MM.1S (cell line): Measurements from ENCODE around the gene IQSEC1.

ENCODE experiments used
- DNase-seq: peaks from one replicate; pipeline ENCODE4 v3.0.0-alpha.2; 2015
- H2AFZ ChIP-seq: fragments of 300-600 bp; sonication (generic); 2 replicates; pipeline ENCODE4 v1.6.0; 2016; ENCODE audit warnings: antibody characterized with exemption, low read length
- H3F3A ChIP-seq: fragments of 300-600 bp; sonication (generic); 2 replicates; pipeline ENCODE4 v1.6.1; 2016; ENCODE audit warnings: mild to moderate bottlenecking, antibody characterized with exemption, low read length, moderate library complexity, mixed read lengths; ENCODE audit not compliant: insufficient read depth
- H3K27ac ChIP-seq: fragments of 300-600 bp; sonication (generic); 2 replicates; pipeline ENCODE4 v1.5.1; 2016; ENCODE audit warnings: mild to moderate bottlenecking, low read length
- H3K27me3 ChIP-seq: fragments of 300-600 bp; sonication (generic); replicated peaks from 2 replicates; pipeline ENCODE4 v1.6.0; 2016; ENCODE audit warnings: low read length; ENCODE audit not compliant: insufficient read depth
- H3K36me3 ChIP-seq: fragments of 300-600 bp; sonication (generic); replicated peaks from 2 replicates; pipeline ENCODE4 v1.6.1; 2016; ENCODE audit warnings: mild to moderate bottlenecking, low read length, mixed read lengths; ENCODE audit not compliant: insufficient read depth
- H3K4me1 ChIP-seq: fragments of 300-600 bp; sonication (generic); 2 replicates; pipeline ENCODE4 v1.6.1; 2016; ENCODE audit warnings: low read length, mixed read lengths
- H3K4me2 ChIP-seq: fragments of 300-600 bp; sonication (generic); 2 replicates; pipeline ENCODE4 v1.6.0; 2016; ENCODE audit warnings: low read depth, low read length
- H3K4me3 ChIP-seq: fragments of 300-600 bp; sonication (generic); 2 replicates; pipeline ENCODE4 v1.5.1; 2016; ENCODE audit warnings: low read length, mixed read lengths
- H3K79me2 ChIP-seq: fragments of 300-600 bp; sonication (generic); 2 replicates; pipeline ENCODE4 v1.6.1; 2016; ENCODE audit warnings: mixed run types, low read length, mixed read lengths
- H3K9ac ChIP-seq: fragments of 300-600 bp; sonication (generic); 2 replicates; pipeline ENCODE4 v1.6.1; 2016; ENCODE audit warnings: low read length, mixed read lengths
- H3K9me2 ChIP-seq: fragments of 300-600 bp; sonication (generic); replicated peaks from 2 replicates; pipeline ENCODE4 v1.6.1; 2016; ENCODE audit warnings: mild to moderate bottlenecking, low read length, mixed read lengths; ENCODE audit not compliant: insufficient read depth
- H3K9me3 ChIP-seq: fragments of 300-600 bp; sonication (generic); replicated peaks from 2 replicates; pipeline ENCODE4 v1.6.1; 2016; ENCODE audit warnings: mild to moderate bottlenecking, low read length, mixed read lengths; ENCODE audit not compliant: insufficient read depth
- H4K20me1 ChIP-seq: fragments of 300-600 bp; sonication (generic); 2 replicates; pipeline ENCODE4 v1.6.1; 2016; ENCODE audit warnings: mild to moderate bottlenecking, low read length, moderate library complexity, mixed read lengths; ENCODE audit not compliant: insufficient read depth
- EZH2 ChIP-seq: fragments of 300-600 bp; sonication (generic); optimal IDR thresholded peaks from 2 replicates; pipeline ENCODE3; 2017; ENCODE audit warnings: low read depth, mild to moderate bottlenecking, antibody characterized with exemption, low read length, mixed read lengths
- EZH2phosphoT487 ChIP-seq: fragments of 300-600 bp; sonication (generic); IDR thresholded peaks from 2 replicates; pipeline ENCODE4 v1.6.1; 2018; ENCODE audit warnings: antibody characterized with exemption, low read length
- TF ChIP-seq, protein P1 (sequence below): fragments of 300-600 bp; sonication (generic); IDR thresholded peaks from 2 replicates; pipeline ENCODE4 v1.5.1; 2016; ENCODE audit warnings: antibody characterized with exemption, low read length, mixed read lengths

The IQSEC1 gene

GRCh38 chr3:13012221-13012691 is 61.0 kb downstream of the IQSEC1 start:
- Histone ChIP-seq H2AFZ (no peak overlapping the region), H3K4me3 (peak overlapping the region; percentile 36; the same call in 1 of the 2 replicates), H3F3A (peaks cover 76% of the 10 kb centered on the region), H3K36me3 (no peaks in the 10 kb centered on the region), H3K79me2 (peaks cover 75% of the 10 kb centered on the region), H3K4me2 (peak overlapping the region; percentile 94), H3K27ac (peak overlapping the region; percentile 94), H3K9ac (peak overlapping the region; percentile 99), H3K4me1 (peaks cover 78% of the 10 kb centered on the region), H3K9me2 (no peaks in the 10 kb centered on the region), H3K27me3 (no peaks in the 10 kb centered on the region), H3K9me3 (no peaks in the 10 kb centered on the region), H4K20me1 (no peaks in the 10 kb centered on the region)
- peak; percentile 81 for DNase-seq
- TF ChIP-seq EZH2phosphoT487 (no peak), EZH2 (no peak)
- TF ChIP-seq, protein P1, sequence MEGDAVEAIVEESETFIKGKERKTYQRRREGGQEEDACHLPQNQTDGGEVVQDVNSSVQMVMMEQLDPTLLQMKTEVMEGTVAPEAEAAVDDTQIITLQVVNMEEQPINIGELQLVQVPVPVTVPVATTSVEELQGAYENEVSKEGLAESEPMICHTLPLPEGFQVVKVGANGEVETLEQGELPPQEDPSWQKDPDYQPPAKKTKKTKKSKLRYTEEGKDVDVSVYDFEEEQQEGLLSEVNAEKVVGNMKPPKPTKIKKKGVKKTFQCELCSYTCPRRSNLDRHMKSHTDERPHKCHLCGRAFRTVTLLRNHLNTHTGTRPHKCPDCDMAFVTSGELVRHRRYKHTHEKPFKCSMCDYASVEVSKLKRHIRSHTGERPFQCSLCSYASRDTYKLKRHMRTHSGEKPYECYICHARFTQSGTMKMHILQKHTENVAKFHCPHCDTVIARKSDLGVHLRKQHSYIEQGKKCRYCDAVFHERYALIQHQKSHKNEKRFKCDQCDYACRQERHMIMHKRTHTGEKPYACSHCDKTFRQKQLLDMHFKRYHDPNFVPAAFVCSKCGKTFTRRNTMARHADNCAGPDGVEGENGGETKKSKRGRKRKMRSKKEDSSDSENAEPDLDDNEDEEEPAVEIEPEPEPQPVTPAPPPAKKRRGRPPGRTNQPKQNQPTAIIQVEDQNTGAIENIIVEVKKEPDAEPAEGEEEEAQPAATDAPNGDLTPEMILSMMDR = no peak

DNA sequence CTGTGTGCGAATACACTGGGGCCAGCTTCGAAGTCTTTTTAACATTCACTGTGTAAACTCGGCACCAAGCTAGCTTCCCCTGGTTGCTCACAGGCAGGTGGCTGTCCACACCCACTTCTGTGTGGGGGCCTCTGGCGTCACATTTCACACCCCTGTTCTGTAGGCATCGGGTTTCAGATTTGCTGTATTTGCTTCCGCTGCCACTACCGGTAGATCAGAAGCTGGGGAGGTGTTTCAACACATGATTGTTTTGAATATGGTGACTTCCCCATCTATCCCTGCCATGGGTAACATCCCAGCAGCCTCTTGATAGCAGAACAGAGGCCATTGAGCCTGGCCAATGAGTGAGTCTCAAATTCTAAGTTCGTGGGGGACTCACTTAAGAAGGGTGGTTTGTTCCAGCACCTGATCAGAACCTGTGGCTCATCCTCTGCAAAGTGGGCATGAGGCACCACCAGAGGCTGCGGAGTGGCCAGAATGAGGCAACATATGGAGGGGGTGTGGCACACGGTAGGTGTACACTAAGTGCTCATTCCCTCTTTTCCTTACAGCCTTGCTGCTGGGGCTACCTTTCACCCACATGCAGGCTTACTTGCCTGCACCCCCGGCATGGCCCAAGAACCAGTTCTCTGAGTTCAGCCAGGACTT is 61.5 kb downstream of the IQSEC1 start:
- H3K9me2 ChIP-seq = no peaks in the 10 kb centered on the region
- H3K9ac ChIP-seq = peak overlapping the region; percentile 99
- no peaks in the 10 kb centered on the region for H4K20me1 ChIP-seq
- H3K36me3 ChIP-seq = no peaks in the 10 kb centered on the region
- H3K9me3 ChIP-seq = no peaks in the 10 kb centered on the region
- H2AFZ ChIP-seq = no peak overlapping the region
- H3F3A ChIP-seq = peaks cover 70% of the 10 kb centered on the region
- H3K79me2 ChIP-seq = peaks cover 75% of the 10 kb centered on the region
- no peaks in the 10 kb centered on the region for H3K27me3 ChIP-seq
- peaks cover 76% of the 10 kb centered on the region for H3K4me1 ChIP-seq
- peak; percentile 96 for DNase-seq
- TF ChIP-seq EZH2 = no peak
- no peak for TF ChIP-seq EZH2phosphoT487
- TF ChIP-seq, protein P1 = no peak
- H3K4me3 ChIP-seq = peak overlapping the region; percentile 36; the same call in 1 of the 2 replicates
- H3K27ac ChIP-seq = peak overlapping the region; percentile 94
- peak overlapping the region; percentile 94 for H3K4me2 ChIP-seq

DNA sequence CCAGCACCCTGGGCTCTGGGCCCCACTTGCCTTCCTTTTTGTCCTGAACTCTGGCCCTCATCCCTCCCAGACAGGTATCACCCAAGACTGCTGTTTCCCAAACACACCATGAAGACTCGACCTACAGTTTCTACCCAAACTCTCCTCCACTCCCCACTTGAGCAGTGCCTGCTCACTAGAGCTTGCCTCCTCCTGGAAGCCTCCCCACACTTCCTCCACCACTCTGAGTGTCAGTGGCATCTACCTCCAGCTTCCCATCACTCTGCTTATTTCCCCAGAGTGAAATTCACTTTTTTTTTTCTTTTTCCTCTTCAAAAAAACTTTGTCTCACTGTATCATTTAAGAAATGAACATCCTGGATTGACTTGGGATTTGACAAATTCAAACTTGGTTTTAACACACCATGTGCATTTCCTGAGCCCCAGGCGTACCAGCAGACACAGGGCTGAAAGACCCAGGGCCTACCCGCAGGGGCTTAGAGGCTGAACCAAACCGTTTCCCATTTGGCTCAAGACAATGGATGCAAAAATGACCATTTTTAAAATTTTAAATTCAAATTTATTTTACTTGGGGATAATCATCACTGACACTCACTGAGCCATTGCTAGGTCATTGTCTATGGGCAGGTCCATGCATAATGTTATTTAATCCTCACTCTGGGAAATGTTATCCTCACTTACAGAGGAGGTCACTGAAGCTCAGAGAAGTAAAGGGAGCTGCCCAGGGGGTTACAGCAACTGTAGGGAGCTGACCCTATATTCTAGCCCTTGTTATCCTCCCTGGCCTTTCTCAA is 62.3 kb downstream of the IQSEC1 start:
- H4K20me1 ChIP-seq = no peaks in the 10 kb centered on the region

More for the DNA sequence above, 62.3 kb downstream of the IQSEC1 start:
- peak overlapping the region; percentile 94 for H3K4me2 ChIP-seq
- peaks cover 81% of the 10 kb centered on the region for H3K79me2 ChIP-seq
- H3K4me3 ChIP-seq = peak overlapping the region; percentile 9; the same call in 1 of the 2 replicates
- H2AFZ ChIP-seq = no peak overlapping the region
- H3K4me1 ChIP-seq = peaks cover 79% of the 10 kb centered on the region
- TF ChIP-seq, protein P1 = no peak
- TF ChIP-seq EZH2phosphoT487 (no peak), EZH2 (no peak)
- H3K36me3 ChIP-seq = no peaks in the 10 kb centered on the region
- no peaks in the 10 kb centered on the region for H3K9me3 ChIP-seq
- peaks cover 64% of the 10 kb centered on the region for H3F3A ChIP-seq
- H3K9ac ChIP-seq = peak overlapping the region; percentile 99
- no peaks in the 10 kb centered on the region for H3K27me3 ChIP-seq
- no peaks in the 10 kb centered on the region for H3K9me2 ChIP-seq
- peak overlapping the region; percentile 94 for H3K27ac ChIP-seq
- DNase-seq = no peak
